ENCODE measurements around the gene EBNA1BP2.
"Not testable (repeated sequence)": the region's sequence is repeated elsewhere in the genome, so short reads cannot be mapped to it uniquely, and the experiment has no call there.

EBNA1BP2 gene

DNA sequence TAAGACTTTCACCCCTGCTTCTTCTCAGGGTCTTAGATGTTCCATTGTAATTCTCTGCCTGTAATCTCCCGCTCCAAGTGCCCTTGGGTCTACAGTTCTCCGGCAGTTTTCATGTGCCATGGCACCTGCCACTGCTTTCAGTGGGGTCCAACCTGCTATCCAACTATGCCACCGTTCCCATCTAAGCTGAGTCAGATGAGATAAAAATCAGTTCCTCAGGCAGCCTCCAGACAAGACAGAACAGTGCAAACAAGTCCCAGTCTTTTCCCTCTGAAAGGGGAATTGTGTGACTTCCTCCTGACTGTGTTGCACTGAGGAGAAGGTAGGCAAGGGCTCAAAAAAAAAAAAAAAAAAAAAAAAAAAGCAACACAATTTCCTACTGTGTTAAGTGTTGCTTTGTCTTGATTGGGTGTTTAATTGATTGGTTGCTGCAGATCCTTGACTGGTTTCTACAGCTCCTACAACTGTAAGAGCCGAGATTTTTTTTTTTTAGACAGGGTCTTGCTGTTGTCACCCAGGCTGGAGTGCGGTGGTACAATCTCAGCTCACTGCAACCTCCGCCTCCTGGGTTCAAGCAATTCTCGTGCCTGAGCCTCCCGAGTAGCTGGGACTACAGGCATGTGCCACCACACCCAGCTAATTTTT is 50.7 kb downstream of the EBNA1BP2 start:
- no peak for DNase-seq (ENCODE audit: low read depth in 3 of 3, low spot score in 1 of 3)

DNA sequence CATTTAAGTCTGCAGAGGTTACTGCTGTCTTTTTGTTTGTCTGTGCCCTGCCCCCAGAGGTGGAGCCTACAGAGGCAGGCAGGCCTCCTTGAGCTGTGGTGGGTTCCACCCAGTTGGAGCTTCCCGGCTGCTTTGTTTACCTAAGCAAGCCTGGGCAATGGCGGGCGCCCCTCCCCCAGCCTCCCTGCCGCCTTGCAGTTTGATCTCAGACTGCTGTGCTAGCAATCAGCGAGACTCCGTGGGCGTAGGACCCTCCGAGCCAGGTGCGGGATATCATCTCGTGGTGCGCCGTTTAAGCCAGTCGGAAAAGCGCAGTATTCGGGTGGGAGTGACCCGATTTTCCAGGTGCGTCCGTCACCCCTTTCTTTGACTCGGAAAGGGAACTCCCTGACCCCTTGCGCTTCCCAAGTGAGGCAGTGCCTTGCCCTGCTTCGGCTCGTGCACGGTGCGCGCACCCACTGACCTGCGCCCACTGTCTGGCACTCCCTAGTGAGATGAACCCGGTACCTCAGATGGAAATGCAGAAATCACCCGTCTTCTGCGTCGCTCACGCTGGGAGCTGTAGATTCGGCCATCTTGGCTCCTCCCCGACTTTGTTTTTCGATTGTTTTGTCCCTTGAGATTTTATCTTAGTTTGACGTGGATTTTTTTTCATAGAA is 52.0 kb downstream of the EBNA1BP2 start:
- DNase-seq (ENCODE audit: low read depth in 3 of 3, low spot score in 1 of 3): not testable (repeated sequence)
